UCSD-AML1 (cell line): Measurements from ENCODE around the gene OR8B8.
A peak's percentile ranks its signal among the peaks of the same experiment; 100 is the strongest.
"Not testable (repeated sequence)": the region's sequence is repeated elsewhere in the genome, so short reads cannot be mapped to it uniquely, and the experiment has no call there.

Source experiments
- DNase-seq: peaks from one replicate; lab custom pipeline; 2025; ENCODE audit not compliant: unreplicated experiment; lab: John Stamatoyannopoulos, UW

The OR8B8 gene

GRCh38 chr11:124442442-124442841 lies 3.1 kb downstream of the OR8B8 start:
- DNase-seq: no peak

GRCh38 chr11:124441519-124441918 lies 4.0 kb downstream of the OR8B8 start:
- DNase-seq: no peak

GRCh38 chr11:124441081-124441480 lies 4.4 kb downstream of the OR8B8 start:
- DNase-seq: no peak

- no peak for DNase-seq
Measured at GRCh38 chr11:124440608-124441007, 4.9 kb downstream of the OR8B8 start.

GRCh38 chr11:124434699-124435098 lies 10.8 kb downstream of the OR8B8 start:
- DNase-seq: no peak

GRCh38 chr11:124429599-124429998 lies 15.9 kb downstream of the OR8B8 start:
- DNase-seq: no peak

GRCh38 chr11:124424384-124424921 lies 21.0 kb downstream of the OR8B8 start, which contains the start of gene OR8B4:
OR8B4 (minus strand) TSS chr11:124424871; CDS start chr11:124424871, 0 bp downstream.
- DNase-seq: no peak

- no peak for DNase-seq
Measured at GRCh38 chr11:124421043-124421442, 24.5 kb downstream of the OR8B8 start.

GRCh38 chr11:124415356-124415923 lies 30.1 kb downstream of the OR8B8 start:
- no peak for DNase-seq

GRCh38 chr11:124409906-124410305 lies 35.6 kb downstream of the OR8B8 start:
- DNase-seq: no peak

- no peak for DNase-seq
Measured at GRCh38 chr11:124405581-124405980, 39.9 kb downstream of the OR8B8 start.

- DNase-seq: not testable (repeated sequence)
Measured at GRCh38 chr11:124403186-124403585, 42.3 kb downstream of the OR8B8 start.

- DNase-seq: peak; percentile 17
Measured at GRCh38 chr11:124402326-124402922, 43.1 kb downstream of the OR8B8 start.

- DNase-seq: no peak
Measured at GRCh38 chr11:124398924-124399323, 46.6 kb downstream of the OR8B8 start, which contains the start of gene OR8B3. OR8B3 (minus strand) TSS chr11:124399024; CDS start chr11:124397351, 1,673 bp downstream.

GRCh38 chr11:124396847-124397246 lies 48.6 kb downstream of the OR8B8 start:
- DNase-seq: not testable (repeated sequence)

GRCh38 chr11:124394408-124394807 lies 51.1 kb downstream of the OR8B8 start:
- DNase-seq: no peak
